GM10266 (cell line): ENCODE results near the gene CST9L.

ENCODE experiments used
- DNase-seq: peaks from one replicate; pipeline ENCODE4 v3.0.0; 2012; ENCODE audit errors: extremely low spot score
- TF ChIP-seq, protein P1 (sequence below): IDR thresholded peaks from 2 replicates; pipeline ENCODE4 v1.5.1; 2012; ENCODE audit warnings: mild to moderate bottlenecking, low read depth; ENCODE audit not compliant: control insufficient read depth, insufficient read depth; ENCODE audit errors: missing control alignments

CST9L gene

DNA sequence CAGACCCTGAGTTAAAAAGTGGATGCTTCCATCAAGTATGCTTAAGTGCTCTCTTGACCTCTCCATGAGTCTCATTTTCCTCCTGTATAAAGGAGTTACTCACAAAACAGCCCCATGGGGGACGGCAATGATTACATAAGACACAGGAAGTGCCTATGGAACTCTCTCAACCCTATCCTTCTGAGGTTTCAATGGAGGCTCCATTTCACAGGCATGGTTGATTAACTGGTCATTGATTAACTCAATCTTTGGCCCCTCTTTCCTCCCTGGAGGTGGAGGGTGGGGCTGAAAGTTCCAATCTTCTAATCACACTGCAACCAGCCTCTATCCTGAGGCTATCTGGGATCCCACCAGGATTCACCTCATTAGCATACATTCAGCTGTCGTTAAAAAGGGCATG is 48.1 kb downstream of the CST9L start:
- no peak for DNase-seq
- TF ChIP-seq, protein P1, sequence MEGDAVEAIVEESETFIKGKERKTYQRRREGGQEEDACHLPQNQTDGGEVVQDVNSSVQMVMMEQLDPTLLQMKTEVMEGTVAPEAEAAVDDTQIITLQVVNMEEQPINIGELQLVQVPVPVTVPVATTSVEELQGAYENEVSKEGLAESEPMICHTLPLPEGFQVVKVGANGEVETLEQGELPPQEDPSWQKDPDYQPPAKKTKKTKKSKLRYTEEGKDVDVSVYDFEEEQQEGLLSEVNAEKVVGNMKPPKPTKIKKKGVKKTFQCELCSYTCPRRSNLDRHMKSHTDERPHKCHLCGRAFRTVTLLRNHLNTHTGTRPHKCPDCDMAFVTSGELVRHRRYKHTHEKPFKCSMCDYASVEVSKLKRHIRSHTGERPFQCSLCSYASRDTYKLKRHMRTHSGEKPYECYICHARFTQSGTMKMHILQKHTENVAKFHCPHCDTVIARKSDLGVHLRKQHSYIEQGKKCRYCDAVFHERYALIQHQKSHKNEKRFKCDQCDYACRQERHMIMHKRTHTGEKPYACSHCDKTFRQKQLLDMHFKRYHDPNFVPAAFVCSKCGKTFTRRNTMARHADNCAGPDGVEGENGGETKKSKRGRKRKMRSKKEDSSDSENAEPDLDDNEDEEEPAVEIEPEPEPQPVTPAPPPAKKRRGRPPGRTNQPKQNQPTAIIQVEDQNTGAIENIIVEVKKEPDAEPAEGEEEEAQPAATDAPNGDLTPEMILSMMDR = no peak

DNA sequence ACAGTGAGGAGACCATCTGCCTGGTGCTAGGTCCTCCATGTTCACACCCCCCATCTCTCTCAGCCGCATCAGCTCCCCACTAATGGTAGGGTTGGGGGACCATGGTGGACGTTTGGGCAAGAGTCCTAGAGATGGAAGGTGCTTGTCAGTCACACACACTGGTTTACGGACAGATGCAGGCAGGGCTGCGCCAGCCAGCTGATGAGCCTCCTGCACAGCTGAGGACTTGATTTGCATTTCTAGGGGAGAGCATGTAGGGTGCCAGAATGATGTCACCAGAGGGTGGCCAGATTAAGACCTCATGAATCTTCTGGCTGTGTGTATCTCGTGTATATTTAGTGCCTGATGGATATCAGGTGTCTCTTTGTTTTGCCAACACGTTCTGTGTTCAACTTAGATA is 48.7 kb downstream of the CST9L start:
- no peak for DNase-seq
- TF ChIP-seq, protein P1 = no peak

DNA sequence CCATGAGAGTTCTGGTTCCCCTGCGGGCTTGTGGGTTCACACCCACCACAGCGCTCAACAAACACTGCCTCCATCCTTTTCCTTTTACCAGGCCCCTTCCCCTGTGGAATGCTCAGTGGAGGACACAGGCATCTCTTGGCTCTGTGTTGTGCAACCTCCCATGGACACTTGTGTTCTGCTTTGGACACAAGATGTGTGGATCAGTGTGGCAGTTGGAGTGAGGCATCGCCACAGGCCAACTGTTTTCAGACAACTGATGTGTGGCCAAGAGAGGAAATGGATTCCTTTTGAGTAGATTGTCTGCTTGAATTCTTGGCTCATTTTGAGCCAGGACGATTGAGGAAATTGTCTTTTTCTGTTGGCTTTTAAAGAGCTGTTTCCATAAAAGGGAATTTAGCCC is 50.6 kb downstream of the CST9L start:
- TF ChIP-seq, protein P1 = no peak
- DNase-seq = no peak

DNA sequence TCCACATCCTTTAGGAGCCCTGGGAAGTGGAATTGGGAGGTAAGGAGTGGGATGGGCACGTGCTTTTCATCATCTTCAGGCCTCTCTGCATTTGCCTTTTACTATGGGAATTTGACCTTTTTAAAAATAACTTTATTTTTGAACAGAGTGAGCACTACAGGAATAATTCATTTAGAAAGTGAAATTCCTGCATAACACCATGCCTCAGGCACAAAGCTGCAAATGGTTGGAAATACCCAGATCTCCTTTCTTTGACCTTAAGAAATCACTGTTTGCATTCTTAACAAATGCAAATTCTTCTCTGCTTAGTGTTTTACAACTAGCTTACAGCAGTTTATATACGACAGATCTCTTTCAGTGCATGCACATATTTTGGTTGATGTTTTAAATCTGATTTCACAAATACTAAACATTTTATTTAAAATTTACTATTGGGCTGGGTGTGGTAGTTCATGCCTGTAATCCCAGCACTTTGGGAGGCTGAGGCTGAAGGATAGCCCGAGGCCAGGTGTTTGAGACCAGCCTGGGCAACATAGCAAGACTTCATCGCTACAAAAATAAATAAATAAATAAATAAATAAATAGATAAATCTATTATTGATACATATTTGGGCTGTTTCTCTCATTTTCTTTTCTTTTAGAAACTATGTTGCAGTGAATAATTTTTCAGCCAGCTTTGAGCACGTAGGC is 52.9 kb downstream of the CST9L start:
- no peak for DNase-seq
- TF ChIP-seq, protein P1 = no peak

DNA sequence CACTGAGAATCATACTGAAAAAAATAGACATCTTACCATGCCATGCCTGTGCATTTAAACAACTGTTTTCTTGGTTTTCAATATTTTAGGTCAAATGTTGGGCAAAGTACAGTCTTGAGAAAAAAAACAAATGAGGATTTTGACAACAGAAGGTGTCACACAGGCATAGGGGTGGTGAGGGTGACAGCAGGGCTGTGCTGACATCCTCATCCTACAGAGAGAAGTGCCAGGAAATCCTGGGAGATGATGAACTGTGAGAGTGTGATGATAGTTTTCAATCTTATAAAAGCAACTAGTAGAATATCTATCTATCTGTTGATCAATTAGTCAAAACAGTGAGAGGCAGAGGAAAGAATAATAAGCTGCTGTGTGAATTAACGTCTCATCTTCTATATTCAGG is 53.4 kb downstream of the CST9L start:
- DNase-seq = no peak
- TF ChIP-seq, protein P1 = no peak
